GM10266 (cell line): ENCODE results near the gene CD8A.

ENCODE experiments used
- DNase-seq: peaks from one replicate; pipeline ENCODE4 v3.0.0; 2012; ENCODE audit errors: extremely low spot score
- CTCF ChIP-seq: IDR thresholded peaks from 2 replicates; pipeline ENCODE4 v1.5.1; 2012; ENCODE audit warnings: mild to moderate bottlenecking, low read depth; ENCODE audit not compliant: control insufficient read depth, insufficient read depth; ENCODE audit errors: missing control alignments

CD8A gene

GRCh38 chr2:86788881-86789686 is 1.6 kb downstream of the CD8A start:
- no peak for TF ChIP-seq CTCF
- no peak for DNase-seq

DNA sequence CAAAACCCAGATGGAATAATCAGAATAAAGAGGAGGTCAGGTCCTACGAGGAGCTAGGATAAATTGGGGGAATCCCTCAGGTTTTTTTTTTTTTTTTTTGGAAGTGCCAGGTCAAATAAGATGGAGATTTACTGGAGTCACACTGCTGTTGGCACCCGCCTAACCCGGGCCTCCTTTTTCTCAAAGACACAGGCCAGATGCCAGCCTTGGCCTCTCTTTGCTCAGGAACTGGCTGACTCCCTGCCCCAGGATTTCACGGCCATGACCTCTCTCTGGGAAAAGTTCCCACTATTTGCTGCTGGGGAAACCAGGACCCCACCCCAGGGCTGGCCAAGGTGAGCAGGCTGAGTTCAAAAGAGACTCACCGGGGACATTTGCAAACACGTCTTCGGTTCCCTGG is 2.5 kb downstream of the CD8A start:
- DNase-seq: no peak
- TF ChIP-seq CTCF: no peak

DNA sequence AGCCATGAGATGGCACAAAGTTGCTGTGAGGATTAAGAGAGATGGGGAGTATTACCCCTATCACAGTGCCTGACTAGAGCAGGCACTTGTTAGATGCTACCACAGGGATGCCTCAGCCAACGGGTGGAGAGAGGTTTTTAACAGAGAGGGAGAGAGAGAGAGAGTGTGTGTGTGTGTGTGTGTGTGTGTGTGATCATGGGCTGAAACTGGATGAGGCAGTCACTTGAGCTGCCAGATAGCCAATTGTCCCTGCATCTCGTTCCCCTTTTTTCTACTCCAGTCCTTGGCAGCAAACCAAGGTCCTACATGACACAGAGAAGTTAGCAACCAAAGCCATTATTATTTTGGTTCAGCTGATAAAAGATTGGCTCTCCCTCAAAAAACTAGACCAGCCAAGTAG is 3.0 kb downstream of the CD8A start:
- no peak for TF ChIP-seq CTCF
- no peak for DNase-seq

- TF ChIP-seq CTCF: no peak
- DNase-seq: no peak
Observed at GRCh38 chr2:86786001-86786536, 4.6 kb downstream of the CD8A start.

DNA sequence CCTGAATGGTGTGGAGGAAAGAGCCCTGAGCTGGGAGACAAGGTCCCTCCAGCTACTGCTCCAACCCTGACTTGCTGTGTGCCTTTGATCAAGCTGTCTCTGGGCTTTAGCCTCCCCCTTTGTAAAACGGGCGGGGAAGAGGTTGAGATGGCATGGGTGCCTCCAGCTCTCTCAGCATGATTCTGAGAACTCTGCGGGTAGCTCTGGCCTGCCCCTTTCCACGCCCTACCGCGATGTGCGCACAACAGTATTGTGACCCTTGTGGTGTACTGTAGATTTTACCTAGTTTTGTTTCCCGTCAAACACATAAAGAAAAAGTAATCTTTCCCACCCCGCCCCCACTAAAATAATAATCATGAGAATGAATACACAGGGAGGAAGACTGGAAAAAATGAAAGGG is 5.3 kb downstream of the CD8A start:
- no peak for DNase-seq
- TF ChIP-seq CTCF: no peak

DNA sequence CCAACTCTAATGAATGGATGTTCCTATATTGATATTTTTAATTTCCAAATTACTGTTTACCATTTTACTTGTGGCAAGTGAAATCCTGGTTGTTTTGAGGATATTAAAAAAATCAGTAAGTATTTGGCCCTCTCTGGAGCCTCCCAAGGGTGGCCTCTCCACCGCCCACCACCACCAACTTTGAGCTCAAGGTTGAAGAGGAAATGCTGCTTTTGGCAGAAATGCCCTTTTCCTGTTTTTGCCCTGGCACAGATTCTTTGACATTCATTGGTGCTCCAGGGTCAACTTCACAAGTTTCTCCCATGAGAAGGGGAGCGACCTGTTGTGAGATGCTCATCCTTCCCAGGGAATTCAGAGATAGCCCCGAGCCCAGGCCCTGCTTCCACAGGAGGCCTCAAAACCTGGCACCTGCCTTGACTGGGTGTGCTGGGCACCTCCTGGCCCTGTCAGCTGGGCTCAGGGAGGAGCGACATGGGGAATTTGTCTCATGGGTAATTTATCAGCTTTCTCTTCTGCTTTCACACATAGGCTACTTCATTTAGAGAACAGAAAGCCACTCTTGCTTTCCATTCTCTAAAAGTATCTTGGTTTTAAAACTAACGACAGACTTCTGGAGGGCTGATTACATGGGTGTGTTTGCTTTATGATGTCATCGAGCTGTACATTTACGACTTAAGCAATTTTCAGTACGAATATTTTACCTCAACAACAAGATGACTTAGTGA is 6.9 kb downstream of the CD8A start:
- peak; percentile 84 for DNase-seq
- TF ChIP-seq CTCF: no peak

GRCh38 chr2:86782748-86783147 is 8.0 kb downstream of the CD8A start:
- TF ChIP-seq CTCF: no peak
- no peak for DNase-seq
